NT2/D1 (cell line): ENCODE measurements around the gene MEG3.

Source experiments
- SUZ12 ChIP-seq: IDR thresholded peaks from 2 replicates; pipeline ENCODE4 v1.6.1; 2011; ENCODE audit not compliant: insufficient read length, insufficient read depth; ENCODE audit errors: extremely low read depth
- YY1 ChIP-seq: IDR thresholded peaks from 2 replicates; pipeline ENCODE4 v1.6.1; 2011; ENCODE audit not compliant: insufficient read length, insufficient read depth

DNA sequence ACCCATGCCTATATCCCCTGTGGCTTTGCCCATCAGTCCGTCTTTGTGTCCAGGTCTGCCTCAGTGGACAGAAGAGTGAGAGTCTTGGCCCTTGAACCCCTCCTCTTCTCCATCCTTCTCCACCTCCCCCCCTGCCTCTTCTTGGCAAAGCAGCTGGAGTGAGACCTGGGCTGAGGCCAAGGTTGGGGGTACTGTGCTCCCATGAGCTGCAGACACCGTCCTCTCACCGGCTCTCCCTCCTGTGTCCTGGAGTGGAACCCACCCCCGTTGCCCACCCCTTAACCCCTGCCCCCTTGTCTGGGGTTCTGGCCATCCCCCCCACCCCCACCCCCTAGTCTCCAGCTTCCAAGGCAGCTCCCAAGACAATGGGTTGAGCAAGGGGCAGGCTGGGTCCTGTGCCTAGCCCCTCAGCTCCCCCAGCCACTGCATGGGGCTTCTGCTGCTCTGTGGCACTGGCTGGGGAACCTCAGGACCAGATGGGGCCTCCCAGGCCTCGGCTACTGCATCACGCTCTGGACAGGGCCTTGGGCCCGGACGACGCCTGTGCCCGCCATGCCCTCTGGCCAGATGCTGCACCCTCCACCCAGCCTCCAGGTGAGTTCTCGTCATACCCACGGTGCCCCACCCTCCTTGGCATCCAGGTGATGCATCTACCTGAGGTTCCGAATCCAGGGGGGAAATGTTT is 41.9 kb downstream of the MEG3 start:
- TF ChIP-seq YY1: no peak
- TF ChIP-seq SUZ12: no peak
